Endothelial cell of umbilical vein (primary cell): ENCODE results near the gene DPPA2. TPM values are rescaled to one million over a fixed set of nuclear protein-coding genes. Genes with fewer than 3 reads are reported as not detected.

Experiments used
- BruUV-seq: library from RNA; stranded (reverse); fragments of 400-500 nt; replicated peaks from 2 replicates; lab custom pipeline; 2021; lab: Mats Ljungman, UMichigan
- CTCF ChIA-PET: fragments of 300-600, 350-600 bp; sonication (Branson Sonifier 250); formaldehyde crosslinking; loops from one replicate; lab custom pipeline; 2021; ENCODE audit warnings: antibody characterized with exemption, inconsistent platforms; lab: Charles Lee
- POLR2A ChIA-PET: fragments of 300-600, 350-600 bp; sonication (Branson Sonifier 250); formaldehyde crosslinking; loops from one replicate; lab custom pipeline; 2021; ENCODE audit warnings: antibody characterized with exemption, inconsistent platforms; lab: Charles Lee
- DNase-seq: peaks from one replicate; pipeline ENCODE4 v3.0.0-alpha.2; 2011; ENCODE audit warnings: low read depth, low spot score
- FAIRE-seq: peaks from 2 replicates; lab custom pipeline; 2011; peaks lifted over from hg19 to GRCh38; lab: Jason Lieb, UNC
- H2AFZ ChIP-seq: 2 replicates; pipeline ENCODE4 v1.6.0; 2012; ENCODE audit warnings: low read depth, low read length, control low read depth, inconsistent platforms
- H3K27ac ChIP-seq: 2 replicates; pipeline ENCODE4 v1.5.1; 2011; ENCODE audit warnings: low read depth, mild to moderate bottlenecking, control low read depth, low read length, moderate library complexity; ENCODE audit not compliant: insufficient read depth
- H3K27me3 ChIP-seq, 2 experiments: 2 replicates each; pipeline versions ENCODE4 v1.6.0 to v1.6.1; 2011; ENCODE audit warnings: low read length in 2 of 2, mixed read lengths in 1 of 2; ENCODE audit not compliant: control insufficient read depth in 2 of 2, insufficient read depth in 2 of 2
- H3K36me3 ChIP-seq, 2 experiments: 2 replicates in 1 of 2; 3 replicates in 1 of 2; pipeline ENCODE4 v1.5.1; 2011; ENCODE audit warnings: low read length in 2 of 2, mild to moderate bottlenecking in 1 of 2, moderate library complexity in 1 of 2; ENCODE audit not compliant: control insufficient read depth in 2 of 2, insufficient read depth in 2 of 2; ENCODE audit errors: extremely low read depth in 1 of 2
- H3K4me1 ChIP-seq: 3 replicates; pipeline ENCODE4 v1.5.1; 2011; ENCODE audit warnings: mild to moderate bottlenecking, low read length; ENCODE audit not compliant: control insufficient read depth, insufficient read depth; ENCODE audit errors: extremely low read depth
- H3K4me2 ChIP-seq: 2 replicates; pipeline ENCODE4 v1.6.1; 2011; ENCODE audit warnings: low read length, control low read depth, mixed read lengths; ENCODE audit not compliant: insufficient read depth
- H3K4me3 ChIP-seq, 3 experiments: fragments of 200-600 bp in 1 of 3; sonication (generic), shearing (Covaris generic) in 1 of 3; replicated peaks in 1 of 3; 2 replicates each; pipeline ENCODE4 v1.5.1; 2011 to 2016; ENCODE audit warnings: control low read depth in 3 of 3, low read length in 3 of 3, mild to moderate bottlenecking in 2 of 3, inconsistent platforms in 1 of 3, low read depth in 1 of 3, moderate library complexity in 1 of 3; ENCODE audit not compliant: insufficient read depth in 1 of 3
- H3K79me2 ChIP-seq: 2 replicates; pipeline ENCODE4 v1.6.0; 2012; ENCODE audit warnings: low read length, inconsistent platforms; ENCODE audit not compliant: control insufficient read depth, insufficient read depth
- H3K9ac ChIP-seq: replicated peaks from 2 replicates; pipeline ENCODE3; 2011; ENCODE audit warnings: low read length, control low read depth; ENCODE audit not compliant: insufficient read depth; ENCODE audit errors: extremely low read depth
- H3K9me1 ChIP-seq: replicated peaks from 3 replicates; pipeline ENCODE4 v1.6.0; 2011; ENCODE audit warnings: mild to moderate bottlenecking, low read length; ENCODE audit not compliant: control insufficient read depth, insufficient read depth; ENCODE audit errors: extremely low read depth
- H3K9me3 ChIP-seq: replicated peaks from 2 replicates; pipeline ENCODE4 v1.5.1; 2012; ENCODE audit warnings: low read length, inconsistent platforms; ENCODE audit not compliant: control insufficient read depth, insufficient read depth
- H4K20me1 ChIP-seq: replicated peaks from 2 replicates; pipeline ENCODE3; 2011; ENCODE audit warnings: mild to moderate bottlenecking, low read length; ENCODE audit not compliant: control insufficient read depth, insufficient read depth; ENCODE audit errors: extremely low read depth
- CTCF ChIP-seq, 2 donors: IDR thresholded peaks; 1 replicate in 1 of 2; 2 replicates in 1 of 2; pipeline ENCODE4 v1.5.1; 2011; ENCODE audit warnings: low read length in 2 of 2, mild to moderate bottlenecking in 2 of 2, moderate library complexity in 2 of 2, control low read depth in 1 of 2, inconsistent platforms in 1 of 2, low read depth in 1 of 2; ENCODE audit not compliant: insufficient read depth in 1 of 2; ENCODE audit errors: extremely low read depth in 1 of 2
- EZH2 ChIP-seq: IDR thresholded peaks from 2 replicates; pipeline ENCODE4 v1.6.1; 2012; ENCODE audit warnings: borderline replicate concordance, low read depth, mild to moderate bottlenecking, moderate library complexity, low read length, inconsistent platforms; ENCODE audit not compliant: severe bottlenecking
- FOS ChIP-seq: IDR thresholded peaks from 2 replicates; pipeline ENCODE4 v1.6.1; 2011; ENCODE audit warnings: mild to moderate bottlenecking, low read length, moderate library complexity, borderline replicate concordance; ENCODE audit not compliant: insufficient read depth
- GATA2 ChIP-seq: IDR thresholded peaks from 2 replicates; pipeline ENCODE4 v1.7.0; 2011; ENCODE audit warnings: low read depth, mild to moderate bottlenecking, moderate library complexity, mixed read lengths, low read length; ENCODE audit not compliant: insufficient read length, insufficient read depth
- JUN ChIP-seq: IDR thresholded peaks from 2 replicates; pipeline ENCODE4 v1.6.1; 2011; ENCODE audit warnings: borderline replicate concordance, low read depth; ENCODE audit not compliant: insufficient read length, insufficient read depth
- MAX ChIP-seq: IDR thresholded peaks from 2 replicates; pipeline ENCODE4 v1.6.1; 2011; ENCODE audit not compliant: insufficient read depth, insufficient read length
- MYC ChIP-seq: IDR thresholded peaks from one replicate; pipeline ENCODE4 v1.6.1; 2011; ENCODE audit warnings: mild to moderate bottlenecking, low read depth, low read length
- POLR2A ChIP-seq: IDR thresholded peaks from 2 replicates; pipeline ENCODE4 v1.6.1; 2012; ENCODE audit warnings: low read depth, mild to moderate bottlenecking, control low read depth, low read length
- POLR2AphosphoS5 ChIP-seq: IDR thresholded peaks from 2 replicates; pipeline ENCODE4 v1.6.1; 2012; ENCODE audit warnings: low read depth, mild to moderate bottlenecking, control low read depth, low read length, moderate library complexity; ENCODE audit not compliant: insufficient read depth
- dilution Hi-C: fragments of 300-500 bp; cut with MboI; formaldehyde crosslinking; loops from one replicate; pipeline ENCODE4 v1.15.0; 2019; ENCODE audit warnings: low sequenced_read_pairs; ENCODE audit not compliant: extremely low pct_ligation_motif_present
- intact Hi-C: fragments of 100-400 bp; cut with micrococcal nuclease; formaldehyde crosslinking; loops from one replicate; pipeline ENCODE4 v1.10.0; 2022
- polyA plus RNA-seq, 4 experiments: library from polyadenylated mRNA; depleted of rRNA in 3 of 4; stranded (reverse) in 3 of 4; unstranded in 1 of 4; fragments of >200 nt; gene quantifications; 2 replicates each; pipeline versions ENCODE4 v1.2.1 to v1.2.3, GENCODE V29; 2011 to 2012; ENCODE audit warnings: missing spikeins in 1 of 4
- total RNA-seq: library from RNA; stranded (reverse); gene quantifications from 2 replicates; pipeline ENCODE4 v1.2.3, GENCODE V29; 2021

The DPPA2 gene
- total and polyA plus RNA-seq, 2 donors (not counting 3 experiments of a cell fraction or from before 2014, with no cell fraction given), result not detected

- FAIRE-seq (no peak), DNase-seq (no peak)
- H3K9me3 ChIP-seq, result peaks cover 2% of the 10 kb centered on the region
- no peaks in the 10 kb centered on the region for H3K9me1 ChIP-seq
- intact Hi-C loops, result no loop called here
- POLR2A ChIA-PET, result no interaction called here
- H3K79me2 ChIP-seq, result no peaks in the 10 kb centered on the region
- H3K4me2 ChIP-seq, result no peak overlapping the region
- no peaks in the 10 kb centered on the region for H3K36me3 ChIP-seq
- H3K9ac ChIP-seq, result no peak overlapping the region
- H3K27me3 ChIP-seq, result no peaks in the 10 kb centered on the region
- no peak overlapping the region for H3K27ac ChIP-seq
- no peak overlapping the region for H2AFZ ChIP-seq
- no peak for TF ChIP-seq CTCF (IDR thresholded peaks at IDR 0.05; ENCODE audit: extremely low read depth in 1 of 2, insufficient read depth in 1 of 2, low read depth in 1 of 2, low read length in 2 of 2)
- no peaks in the 10 kb centered on the region for H4K20me1 ChIP-seq
- no TSS peak for BruUV-seq
- dilution Hi-C loops, result no loop called here
- no peaks in the 10 kb centered on the region for H3K4me1 ChIP-seq
- CTCF ChIA-PET, result no interaction called here
- H3K4me3 ChIP-seq, result no peak overlapping the region
Measured at GRCh38 chr3:109346770-109347295, 30.5 kb upstream of the DPPA2 start.

DNA sequence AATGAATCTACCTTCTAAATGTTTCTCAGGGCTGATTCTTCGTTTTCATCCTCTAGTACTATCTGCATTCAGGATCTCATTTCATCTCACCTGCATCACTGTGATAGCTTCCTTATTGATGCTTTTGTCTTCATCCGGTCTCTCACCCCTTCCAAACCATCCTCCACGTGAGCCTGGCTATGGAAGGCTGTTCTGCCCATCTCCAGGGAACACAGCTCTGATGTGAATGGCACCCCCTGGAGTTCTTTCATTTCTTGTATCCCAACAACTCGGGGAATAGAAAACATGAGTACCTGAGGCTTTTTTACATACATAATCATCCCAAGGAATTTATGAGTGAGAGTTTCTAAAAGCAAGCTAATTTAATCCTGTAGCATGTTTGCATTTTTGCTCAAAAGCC, 29.8 kb upstream of the DPPA2 start:
- BruUV-seq, result no TSS peak
- intact Hi-C loops, result no loop called here
- H3K36me3 ChIP-seq, result no peaks in the 10 kb centered on the region
- H3K4me1 ChIP-seq, result no peaks in the 10 kb centered on the region
- no peak overlapping the region for H2AFZ ChIP-seq
- CTCF ChIA-PET, result no interaction called here
- H3K9ac ChIP-seq, result no peak overlapping the region
- H4K20me1 ChIP-seq, result no peaks in the 10 kb centered on the region
- no peak overlapping the region for H3K4me2 ChIP-seq
- H3K79me2 ChIP-seq, result no peaks in the 10 kb centered on the region
- TF ChIP-seq MAX (no peak), EZH2 (no peak), JUN (no peak), POLR2A (no peak), POLR2AphosphoS5 (no peak), CTCF (IDR thresholded peaks at IDR 0.05; ENCODE audit: extremely low read depth in 1 of 2, insufficient read depth in 1 of 2, low read depth in 1 of 2, low read length in 2 of 2) (no peak), GATA2 (no peak), FOS (no peak), MYC (no peak)
- no peaks in the 10 kb centered on the region for H3K9me1 ChIP-seq
- DNase-seq (no peak), FAIRE-seq (no peak)
- peaks cover 2% of the 10 kb centered on the region for H3K9me3 ChIP-seq
- POLR2A ChIA-PET, result interaction anchor here (0.6 kb wide), 1 partner anchor 26 kb away, joined by 5 read pairs; no protein-coding TSS in a partner anchor
- H3K4me3 ChIP-seq, result no peak overlapping the region
- H3K27me3 ChIP-seq, result no peaks in the 10 kb centered on the region
- no peak overlapping the region for H3K27ac ChIP-seq
- dilution Hi-C loops, result no loop called here
